ENCODE results near the gene ANKRD65.

DNA sequence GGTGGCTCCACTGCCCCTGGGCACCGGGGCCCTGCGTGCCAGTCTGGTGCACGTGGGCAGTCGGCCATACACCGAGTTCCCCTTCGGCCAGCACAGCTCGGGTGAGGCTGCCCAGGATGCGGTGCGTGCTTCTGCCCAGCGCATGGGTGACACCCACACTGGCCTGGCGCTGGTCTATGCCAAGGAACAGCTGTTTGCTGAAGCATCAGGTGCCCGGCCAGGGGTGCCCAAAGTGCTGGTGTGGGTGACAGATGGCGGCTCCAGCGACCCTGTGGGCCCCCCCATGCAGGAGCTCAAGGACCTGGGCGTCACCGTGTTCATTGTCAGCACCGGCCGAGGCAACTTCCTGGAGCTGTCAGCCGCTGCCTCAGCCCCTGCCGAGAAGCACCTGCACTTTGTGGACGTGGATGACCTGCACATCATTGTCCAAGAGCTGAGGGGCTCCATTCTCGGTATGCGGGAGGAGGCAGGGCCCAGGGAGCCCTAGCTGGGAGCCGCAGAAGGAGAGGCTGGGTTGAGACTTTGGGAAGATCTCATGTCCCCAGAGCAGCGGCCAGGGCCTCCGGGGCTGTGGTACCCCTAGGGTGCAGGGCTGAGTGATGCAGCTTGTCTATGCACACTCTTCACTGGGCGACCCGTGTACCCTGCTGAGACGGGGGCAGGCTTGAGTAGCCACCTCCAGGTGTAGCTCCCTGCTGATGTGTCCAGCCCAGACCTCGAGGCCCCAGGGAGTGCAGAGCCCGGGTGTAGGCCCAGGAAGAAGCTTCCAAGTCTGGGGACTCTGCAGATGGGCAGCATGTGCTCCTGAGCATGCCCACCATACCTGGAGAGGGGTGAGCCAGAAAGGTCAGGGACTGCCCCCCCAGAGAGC lies 16.2 kb upstream of the ANKRD65 start:
- TF ChIP-seq, protein P1, sequence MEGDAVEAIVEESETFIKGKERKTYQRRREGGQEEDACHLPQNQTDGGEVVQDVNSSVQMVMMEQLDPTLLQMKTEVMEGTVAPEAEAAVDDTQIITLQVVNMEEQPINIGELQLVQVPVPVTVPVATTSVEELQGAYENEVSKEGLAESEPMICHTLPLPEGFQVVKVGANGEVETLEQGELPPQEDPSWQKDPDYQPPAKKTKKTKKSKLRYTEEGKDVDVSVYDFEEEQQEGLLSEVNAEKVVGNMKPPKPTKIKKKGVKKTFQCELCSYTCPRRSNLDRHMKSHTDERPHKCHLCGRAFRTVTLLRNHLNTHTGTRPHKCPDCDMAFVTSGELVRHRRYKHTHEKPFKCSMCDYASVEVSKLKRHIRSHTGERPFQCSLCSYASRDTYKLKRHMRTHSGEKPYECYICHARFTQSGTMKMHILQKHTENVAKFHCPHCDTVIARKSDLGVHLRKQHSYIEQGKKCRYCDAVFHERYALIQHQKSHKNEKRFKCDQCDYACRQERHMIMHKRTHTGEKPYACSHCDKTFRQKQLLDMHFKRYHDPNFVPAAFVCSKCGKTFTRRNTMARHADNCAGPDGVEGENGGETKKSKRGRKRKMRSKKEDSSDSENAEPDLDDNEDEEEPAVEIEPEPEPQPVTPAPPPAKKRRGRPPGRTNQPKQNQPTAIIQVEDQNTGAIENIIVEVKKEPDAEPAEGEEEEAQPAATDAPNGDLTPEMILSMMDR (IDR thresholded peaks at IDR 0.05 in 8 of 11, conservative IDR thresholded peaks at IDR 0.05 in 3 of 11), result no peak
- TF ChIP-seq POLR2A (IDR thresholded peaks at IDR 0.05), result no peak

Data from spleen (tissue), 7 donors.